HepG2 (cell line): Measurements from ENCODE around the gene WDR43. TPM values are rescaled to one million over a fixed set of nuclear protein-coding genes. Genes with fewer than 3 reads are reported as not detected.
A peak's percentile ranks its signal among the peaks of the same experiment; 100 is the strongest.

ENCODE experiments used
- ARHGAP35 ChIP-seq: sonication (generic); formaldehyde crosslinking; IDR thresholded peaks from 2 replicates; pipeline ENCODE4 v1.9.0; 2022; ENCODE audit warnings: mild to moderate bottlenecking, inconsistent platforms, moderate library complexity, missing genetic modification reagents, borderline replicate concordance
- CBX5 ChIP-seq: sonication (generic); formaldehyde crosslinking; IDR thresholded peaks from 2 replicates; pipeline ENCODE4 v1.4.0; 2020; ENCODE audit warnings: missing genetic modification reagents, borderline replicate concordance
- CCDC6 ChIP-seq: sonication (generic); formaldehyde crosslinking; IDR thresholded peaks from 2 replicates; pipeline ENCODE4 v1.8.1; 2022; ENCODE audit warnings: mild to moderate bottlenecking, missing genetic modification reagents, moderate library complexity
- DMAP1 ChIP-seq: IDR thresholded peaks from 2 replicates; pipeline ENCODE4 v1.6.1; 2016
- EHMT2 ChIP-seq: fragments of 200-600 bp; sonication (generic); IDR thresholded peaks from 2 replicates; pipeline ENCODE4 v1.7.0; 2017; ENCODE audit warnings: antibody characterized with exemption, low read depth, low read length, borderline replicate concordance
- MED1 ChIP-seq: sonication (generic); formaldehyde crosslinking; IDR thresholded peaks from 2 replicates; pipeline ENCODE4 v1.4.0; 2020; ENCODE audit warnings: missing genetic modification reagents
- MIXL1 ChIP-seq: IDR thresholded peaks from 2 replicates; pipeline ENCODE4 v1.6.1; 2016
- MXD4 ChIP-seq: IDR thresholded peaks from 2 replicates; pipeline ENCODE4 v1.6.1; 2016; ENCODE audit warnings: mild to moderate bottlenecking, missing biosample characterization, missing genetic modification reagents
- NFATC3 ChIP-seq: sonication (generic); formaldehyde crosslinking; IDR thresholded peaks from 2 replicates; pipeline ENCODE4 v1.5.1; 2020; ENCODE audit warnings: mild to moderate bottlenecking, missing genetic modification reagents
- NR2F1 ChIP-seq, 2 experiments: fragments of 450-650 bp in 1 of 2; formaldehyde crosslinking in 1 of 2; IDR thresholded peaks; 2 replicates each; pipeline versions ENCODE4 v1.5.0 to v1.6.1; 2016 to 2020; ENCODE audit warnings: mild to moderate bottlenecking in 1 of 2, missing compliant biosample characterization in 1 of 2, missing genetic modification reagents in 1 of 2, moderate library complexity in 1 of 2
- TCF7L2 ChIP-seq: IDR thresholded peaks from 2 replicates; pipeline ENCODE4 v1.6.1; 2011; ENCODE audit warnings: mild to moderate bottlenecking, low read depth, low read length, moderate library complexity
- ZBTB21 ChIP-seq: sonication (generic); formaldehyde crosslinking; IDR thresholded peaks from 2 replicates; pipeline ENCODE4 v1.4.0; 2020; ENCODE audit warnings: missing genetic modification reagents
- ZBTB3 ChIP-seq: sonication (generic); formaldehyde crosslinking; IDR thresholded peaks from 2 replicates; pipeline ENCODE4 v1.4.0; 2020; ENCODE audit warnings: low read depth, mild to moderate bottlenecking, moderate library complexity, missing genetic modification reagents, borderline replicate concordance
- ZBTB49 ChIP-seq: sonication (generic); formaldehyde crosslinking; IDR thresholded peaks from 2 replicates; pipeline ENCODE4 v1.4.0; 2020; ENCODE audit warnings: missing genetic modification reagents, borderline replicate concordance
- ZFP36L2 ChIP-seq: sonication (generic); formaldehyde crosslinking; IDR thresholded peaks from 2 replicates; pipeline ENCODE4 v1.4.0; 2020; ENCODE audit warnings: missing genetic modification reagents
- ZNF12 ChIP-seq: sonication (generic); formaldehyde crosslinking; IDR thresholded peaks from 2 replicates; pipeline ENCODE4 v1.5.0; 2020; ENCODE audit warnings: missing genetic modification reagents
- ZNF160 ChIP-seq: sonication (generic); formaldehyde crosslinking; IDR thresholded peaks from 2 replicates; pipeline ENCODE4 v1.8.0; 2022; ENCODE audit warnings: mild to moderate bottlenecking, inconsistent platforms, missing genetic modification reagents
- ZNF292 ChIP-seq: sonication (generic); formaldehyde crosslinking; IDR thresholded peaks from 2 replicates; pipeline ENCODE4 v1.8.1; 2022; ENCODE audit warnings: mild to moderate bottlenecking, low read depth, missing genetic modification reagents, borderline replicate concordance
- ZNF598 ChIP-seq: sonication (generic); formaldehyde crosslinking; IDR thresholded peaks from 2 replicates; pipeline ENCODE4 v1.5.1; 2020; ENCODE audit warnings: mild to moderate bottlenecking, missing genetic modification reagents, borderline replicate concordance
- ZNF883 ChIP-seq: sonication (generic); formaldehyde crosslinking; IDR thresholded peaks from 2 replicates; pipeline ENCODE4 v1.5.1; 2020; ENCODE audit warnings: mild to moderate bottlenecking, missing genetic modification reagents; ENCODE audit errors: not compliant biosample characterization
- ZSCAN31 ChIP-seq: sonication (generic); formaldehyde crosslinking; IDR thresholded peaks from 2 replicates; pipeline ENCODE4 v1.5.0; 2020; ENCODE audit warnings: low read depth, mild to moderate bottlenecking, missing genetic modification reagents
- polyA plus RNA-seq, 8 experiments: library from polyadenylated mRNA; depleted of rRNA in 3 of 8; stranded (reverse) in 7 of 8; unstranded in 1 of 8; fragments of >200 nt; fragmentation: Illumina TruSeq in 4 of 8; extraction: Trizol in 4 of 8; gene quantifications; 2 replicates each; pipeline versions ENCODE4 v1.2.1 to v1.2.3, GENCODE V29; 2011 to 2016; ENCODE audit warnings: low read depth in 4 of 8, missing spikeins in 1 of 8, mixed read lengths in 1 of 8; ENCODE audit not compliant: insufficient read depth in 1 of 8
- total RNA-seq, 5 experiments: library from RNA; depleted of rRNA; stranded (reverse); fragments of >200 nt; fragmentation: Illumina TruSeq; extraction: Trizol; gene quantifications; 2 replicates each; pipeline ENCODE4 v1.2.3, GENCODE V29; 2016; ENCODE audit warnings: low read depth in 1 of 5
- TF ChIP-seq, protein P1 (sequence below): sonication (generic); formaldehyde crosslinking; IDR thresholded peaks from 2 replicates; pipeline ENCODE4 v1.4.0; 2020; ENCODE audit warnings: missing genetic modification reagents, borderline replicate concordance
- TF ChIP-seq, protein P2 (sequence below): fragments of 450-650 bp; IDR thresholded peaks from 2 replicates; pipeline ENCODE4 v1.6.1; 2016

Gene WDR43
- total and polyA plus RNA-seq, 2 of the 13 experiments (the other 11 are each of a cell fraction or from before 2014, with no cell fraction given), result 121 to 167 TPM

- TF ChIP-seq TCF7L2, result no peak
- peak; percentile 22; the same call in 1 of the 2 replicates for TF ChIP-seq EHMT2
- no peak for TF ChIP-seq ZBTB3 (CRISPR knock-in tag)
- peak; percentile 91; the same call in 1 of the 2 replicates for TF ChIP-seq ZNF598 (CRISPR knock-in tag)
- peak; percentile 97 for TF ChIP-seq ZSCAN31 (CRISPR knock-in tag)
- TF ChIP-seq ZBTB21, result peak; percentile 29; the same call in 1 of the 2 replicates
- TF ChIP-seq MXD4 (CRISPR knock-in tag), result peak; percentile 99
- peak; percentile 93; the same call in 1 of the 2 replicates for TF ChIP-seq MIXL1
- peak; percentile 99 for TF ChIP-seq DMAP1 (CRISPR knock-in tag)
- TF ChIP-seq ZBTB49 (CRISPR knock-in tag), result peak; percentile 79
- TF ChIP-seq, protein P1, sequence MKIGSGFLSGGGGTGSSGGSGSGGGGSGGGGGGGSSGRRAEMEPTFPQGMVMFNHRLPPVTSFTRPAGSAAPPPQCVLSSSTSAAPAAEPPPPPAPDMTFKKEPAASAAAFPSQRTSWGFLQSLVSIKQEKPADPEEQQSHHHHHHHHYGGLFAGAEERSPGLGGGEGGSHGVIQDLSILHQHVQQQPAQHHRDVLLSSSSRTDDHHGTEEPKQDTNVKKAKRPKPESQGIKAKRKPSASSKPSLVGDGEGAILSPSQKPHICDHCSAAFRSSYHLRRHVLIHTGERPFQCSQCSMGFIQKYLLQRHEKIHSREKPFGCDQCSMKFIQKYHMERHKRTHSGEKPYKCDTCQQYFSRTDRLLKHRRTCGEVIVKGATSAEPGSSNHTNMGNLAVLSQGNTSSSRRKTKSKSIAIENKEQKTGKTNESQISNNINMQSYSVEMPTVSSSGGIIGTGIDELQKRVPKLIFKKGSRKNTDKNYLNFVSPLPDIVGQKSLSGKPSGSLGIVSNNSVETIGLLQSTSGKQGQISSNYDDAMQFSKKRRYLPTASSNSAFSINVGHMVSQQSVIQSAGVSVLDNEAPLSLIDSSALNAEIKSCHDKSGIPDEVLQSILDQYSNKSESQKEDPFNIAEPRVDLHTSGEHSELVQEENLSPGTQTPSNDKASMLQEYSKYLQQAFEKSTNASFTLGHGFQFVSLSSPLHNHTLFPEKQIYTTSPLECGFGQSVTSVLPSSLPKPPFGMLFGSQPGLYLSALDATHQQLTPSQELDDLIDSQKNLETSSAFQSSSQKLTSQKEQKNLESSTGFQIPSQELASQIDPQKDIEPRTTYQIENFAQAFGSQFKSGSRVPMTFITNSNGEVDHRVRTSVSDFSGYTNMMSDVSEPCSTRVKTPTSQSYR (CRISPR knock-in tag), result peak; percentile 88
- peak; percentile 92 for TF ChIP-seq ARHGAP35 (CRISPR knock-in tag)
- TF ChIP-seq ZNF292 (CRISPR knock-in tag), result peak; percentile 88; the same call in 1 of the 2 replicates
- TF ChIP-seq ZNF160 (CRISPR knock-in tag), result peak; percentile 85; the same call in 1 of the 2 replicates
- TF ChIP-seq CCDC6 (CRISPR knock-in tag), result peak; percentile 81; the same call in 1 of the 2 replicates
- peak; percentile 65 to 81; a peak in 3 of 4 replicates for TF ChIP-seq NR2F1 (CRISPR knock-in tag; IDR thresholded peaks at IDR 0.05)
- TF ChIP-seq MED1 (CRISPR knock-in tag), result peak; percentile 91
- no peak; the same call in 1 of the 2 replicates for TF ChIP-seq ZFP36L2
- TF ChIP-seq CBX5 (CRISPR knock-in tag), result peak; percentile 92
- TF ChIP-seq ZNF12 (CRISPR knock-in tag), result peak; percentile 47; the same call in 1 of the 2 replicates
- peak; percentile 97 for TF ChIP-seq ZNF883 (CRISPR knock-in tag)
- TF ChIP-seq, protein P2, sequence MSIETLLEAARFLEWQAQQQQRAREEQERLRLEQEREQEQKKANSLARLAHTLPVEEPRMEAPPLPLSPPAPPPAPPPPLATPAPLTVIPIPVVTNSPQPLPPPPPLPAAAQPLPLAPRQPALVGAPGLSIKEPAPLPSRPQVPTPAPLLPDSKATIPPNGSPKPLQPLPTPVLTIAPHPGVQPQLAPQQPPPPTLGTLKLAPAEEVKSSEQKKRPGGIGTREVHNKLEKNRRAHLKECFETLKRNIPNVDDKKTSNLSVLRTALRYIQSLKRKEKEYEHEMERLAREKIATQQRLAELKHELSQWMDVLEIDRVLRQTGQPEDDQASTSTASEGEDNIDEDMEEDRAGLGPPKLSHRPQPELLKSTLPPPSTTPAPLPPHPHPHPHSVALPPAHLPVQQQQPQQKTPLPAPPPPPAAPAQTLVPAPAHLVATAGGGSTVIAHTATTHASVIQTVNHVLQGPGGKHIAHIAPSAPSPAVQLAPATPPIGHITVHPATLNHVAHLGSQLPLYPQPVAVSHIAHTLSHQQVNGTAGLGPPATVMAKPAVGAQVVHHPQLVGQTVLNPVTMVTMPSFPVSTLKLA, result peak; percentile 91
- TF ChIP-seq NFATC3 (CRISPR knock-in tag), result peak; percentile 82; the same call in 1 of the 2 replicates
Measured at GRCh38 chr2:28870146-28870891, 24.1 kb upstream of the WDR43 start, which contains the start of gene TRMT61B (continued).
